22Rv1 (cell line): ENCODE results near the gene CUX1.

Experiments used
- ZFX ChIP-seq: fragments of 450-650 bp; IDR thresholded peaks from 2 replicates; pipeline ENCODE4 v1.6.1; 2017; ENCODE audit warnings: antibody characterized with exemption, borderline replicate concordance
- TF ChIP-seq, protein P1 (sequence below): fragments of 450-650 bp; IDR thresholded peaks from 2 replicates; pipeline ENCODE4 v1.5.1; 2017; ENCODE audit warnings: mild to moderate bottlenecking

DNA sequence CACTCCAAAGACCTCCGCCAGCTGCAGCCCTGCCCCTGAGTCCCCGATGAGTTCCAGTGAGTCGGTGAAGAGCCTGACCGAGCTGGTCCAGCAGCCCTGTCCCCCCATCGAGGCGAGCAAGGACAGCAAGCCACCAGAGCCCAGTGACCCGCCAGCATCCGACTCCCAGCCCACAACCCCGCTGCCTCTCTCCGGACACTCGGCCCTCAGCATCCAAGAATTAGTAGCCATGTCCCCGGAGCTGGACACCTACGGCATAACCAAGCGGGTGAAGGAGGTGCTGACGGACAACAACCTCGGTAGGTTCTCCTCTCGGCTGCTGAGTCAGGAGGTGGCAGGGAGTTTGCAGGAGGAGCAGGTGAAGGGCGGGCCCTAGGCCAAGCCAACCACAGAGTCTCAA lies 409.9 kb downstream of the CUX1 start:
- TF ChIP-seq, protein P1, sequence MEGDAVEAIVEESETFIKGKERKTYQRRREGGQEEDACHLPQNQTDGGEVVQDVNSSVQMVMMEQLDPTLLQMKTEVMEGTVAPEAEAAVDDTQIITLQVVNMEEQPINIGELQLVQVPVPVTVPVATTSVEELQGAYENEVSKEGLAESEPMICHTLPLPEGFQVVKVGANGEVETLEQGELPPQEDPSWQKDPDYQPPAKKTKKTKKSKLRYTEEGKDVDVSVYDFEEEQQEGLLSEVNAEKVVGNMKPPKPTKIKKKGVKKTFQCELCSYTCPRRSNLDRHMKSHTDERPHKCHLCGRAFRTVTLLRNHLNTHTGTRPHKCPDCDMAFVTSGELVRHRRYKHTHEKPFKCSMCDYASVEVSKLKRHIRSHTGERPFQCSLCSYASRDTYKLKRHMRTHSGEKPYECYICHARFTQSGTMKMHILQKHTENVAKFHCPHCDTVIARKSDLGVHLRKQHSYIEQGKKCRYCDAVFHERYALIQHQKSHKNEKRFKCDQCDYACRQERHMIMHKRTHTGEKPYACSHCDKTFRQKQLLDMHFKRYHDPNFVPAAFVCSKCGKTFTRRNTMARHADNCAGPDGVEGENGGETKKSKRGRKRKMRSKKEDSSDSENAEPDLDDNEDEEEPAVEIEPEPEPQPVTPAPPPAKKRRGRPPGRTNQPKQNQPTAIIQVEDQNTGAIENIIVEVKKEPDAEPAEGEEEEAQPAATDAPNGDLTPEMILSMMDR = no peak
- no peak for TF ChIP-seq ZFX
